Measurements from ENCODE around the gene TSR1. TPM values are rescaled to one million over a fixed set of nuclear protein-coding genes. Genes with fewer than 3 reads are reported as not detected.

Gene TSR1
- total RNA-seq: 60.6 and 80.1 TPM in 2 replicates

GRCh38 chr17:2336215-2336851, at the start of gene TSR1:
Gene TSR1 (minus strand): TSS chr17:2336457. CDS start chr17:2336427, 30 bp downstream.

GRCh38 chr17:2336852-2337543, 741 bp upstream of the TSR1 start, which contains the start of gene SGSM2:
Gene SGSM2 (plus strand): TSS chr17:2337501. CDS start chr17:2337689, 188 bp downstream.

GRCh38 chr17:2303204-2304188, 32.8 kb downstream of the TSR1 start, which contains the start of the genes SMG6 and SRR:
Gene SMG6 (minus strand): TSS chr17:2303785. CDS start chr17:2303720, 65 bp downstream.
Gene SRR (plus strand): TSS chr17:2303950. CDS start chr17:2315561, 11,611 bp downstream.

Other genes with a start within 250 kb of the TSR1 start
- 50.8 and 62.0 TPM in 2 replicates for gene SMG6, start 32.7 kb downstream of the TSR1 start, total RNA-seq
- 12.7 and 17.8 TPM in 2 replicates for gene SRR, start 32.5 kb downstream of the TSR1 start, total RNA-seq
- 38.6 and 50.3 TPM in 2 replicates for gene SGSM2, start 1.0 kb upstream of the TSR1 start, total RNA-seq
- gene MNT, start 64.6 kb upstream of the TSR1 start, total RNA-seq: 6.8 and 14.6 TPM in 2 replicates
- 13.1 and 17.6 TPM in 2 replicates for gene METTL16, start 175.4 kb upstream of the TSR1 start, total RNA-seq

All from smooth muscle cell of the umbilical artery (primary cell).